ENCODE data around the gene LRRN2.
A peak's percentile ranks its signal among the peaks of the same experiment; 100 is the strongest.

The LRRN2 gene

GRCh38 chr1:204647805-204648153 is 37.8 kb downstream of the LRRN2 start:
- TF ChIP-seq CTCF (IDR thresholded peaks at IDR 0.05; ENCODE audit: low read depth, low read length): no peak
- H3K4me3 ChIP-seq (ENCODE audit: low read depth, low read length): no peak overlapping the region
- in situ Hi-C loops (cut with HindIII; ENCODE audit: low sequenced_read_pairs): no loop called here
- DNase-seq (ENCODE audit: low read depth, low spot score): no peak

GRCh38 chr1:204647114-204647804 is 38.3 kb downstream of the LRRN2 start:
- in situ Hi-C loops (cut with HindIII; ENCODE audit: low sequenced_read_pairs): no loop called here
- DNase-seq (ENCODE audit: low read depth, low spot score): peak; percentile 61

GRCh38 chr1:204645666-204646065 is 39.9 kb downstream of the LRRN2 start:
- no peak for TF ChIP-seq CTCF (IDR thresholded peaks at IDR 0.05; ENCODE audit: low read depth, low read length)
- in situ Hi-C loops (cut with HindIII; ENCODE audit: low sequenced_read_pairs): no loop called here

More at GRCh38 chr1:204647114-204647804, 38.3 kb downstream of the LRRN2 start:
- no peak for TF ChIP-seq CTCF (IDR thresholded peaks at IDR 0.05; ENCODE audit: low read depth, low read length)
- no peak overlapping the region for H3K4me3 ChIP-seq (ENCODE audit: low read depth, low read length)

GRCh38 chr1:204645251-204645650 is 40.3 kb downstream of the LRRN2 start:
- no peak overlapping the region for H3K4me3 ChIP-seq (ENCODE audit: low read depth, low read length)
- TF ChIP-seq CTCF (IDR thresholded peaks at IDR 0.05; ENCODE audit: low read depth, low read length): no peak
- DNase-seq (ENCODE audit: low read depth, low spot score): no peak
- in situ Hi-C loops (cut with HindIII; ENCODE audit: low sequenced_read_pairs): no loop called here

More at GRCh38 chr1:204645666-204646065, 39.9 kb downstream of the LRRN2 start:
- H3K4me3 ChIP-seq (ENCODE audit: low read depth, low read length): no peak overlapping the region
- DNase-seq (ENCODE audit: low read depth, low spot score): no peak

- no peak overlapping the region for H3K4me3 ChIP-seq (ENCODE audit: low read depth, low read length)
- DNase-seq (ENCODE audit: low read depth, low spot score): no peak
- in situ Hi-C loops (cut with HindIII; ENCODE audit: low sequenced_read_pairs): no loop called here
- TF ChIP-seq CTCF (IDR thresholded peaks at IDR 0.05; ENCODE audit: low read depth, low read length): no peak
These were observed 42.0 kb downstream of the LRRN2 start for GRCh38 chr1:204643503-204643902.

GRCh38 chr1:204641936-204642335 is 43.6 kb downstream of the LRRN2 start:
- in situ Hi-C loops (cut with HindIII; ENCODE audit: low sequenced_read_pairs): no loop called here
- H3K4me3 ChIP-seq (ENCODE audit: low read depth, low read length): no peak overlapping the region
- no peak for DNase-seq (ENCODE audit: low read depth, low spot score)
- TF ChIP-seq CTCF (IDR thresholded peaks at IDR 0.05; ENCODE audit: low read depth, low read length): no peak

Measured in astrocyte of the spinal cord (primary cell).